HK-2 (cell line): ENCODE results near the gene MME.

Experiments
- DNase-seq: peaks from one replicate; pipeline ENCODE4 v3.0.0-alpha.2; 2018; ENCODE audit not compliant: unreplicated experiment

Gene MME

GRCh38 chr3:155147588-155147987, 67.5 kb downstream of the MME start:
- DNase-seq, result no peak

- no peak for DNase-seq
Observed at GRCh38 chr3:155149494-155149893, 69.4 kb downstream of the MME start.

- no peak for DNase-seq
Observed at GRCh38 chr3:155153242-155154186, 73.4 kb downstream of the MME start.

GRCh38 chr3:155154255-155154654, 74.1 kb downstream of the MME start:
- DNase-seq, result no peak

- DNase-seq, result no peak
Observed at GRCh38 chr3:155158346-155159037, 78.4 kb downstream of the MME start.

- DNase-seq, result no peak
Observed at GRCh38 chr3:155159301-155159700, 79.2 kb downstream of the MME start.

GRCh38 chr3:155161640-155162292, 81.6 kb downstream of the MME start:
- no peak for DNase-seq

GRCh38 chr3:155164306-155164705, 84.2 kb downstream of the MME start:
- DNase-seq, result no peak

GRCh38 chr3:155166441-155166840, 86.3 kb downstream of the MME start:
- DNase-seq, result no peak

GRCh38 chr3:155169197-155169596, 89.1 kb downstream of the MME start:
- no peak for DNase-seq

GRCh38 chr3:155173771-155174170, 93.7 kb downstream of the MME start:
- no peak for DNase-seq

- DNase-seq, result no peak
Observed at GRCh38 chr3:155178810-155179436, 98.8 kb downstream of the MME start.

- no peak for DNase-seq
Observed at GRCh38 chr3:155179437-155179827, 99.3 kb downstream of the MME start.

- DNase-seq, result no peak
Observed at GRCh38 chr3:155179966-155180757, 100.0 kb downstream of the MME start.

- no peak for DNase-seq
Observed at GRCh38 chr3:155182467-155182866, 102.3 kb downstream of the MME start.

GRCh38 chr3:155184011-155184410, 103.9 kb downstream of the MME start:
- no peak for DNase-seq

- DNase-seq, result no peak
Observed at GRCh38 chr3:155185631-155186071, 105.5 kb downstream of the MME start.

- DNase-seq, result no peak
Observed at GRCh38 chr3:155188031-155188430, 107.9 kb downstream of the MME start.

- no peak for DNase-seq
Observed at GRCh38 chr3:155189478-155189877, 109.4 kb downstream of the MME start.

- no peak for DNase-seq
Observed at GRCh38 chr3:155190691-155191090, 110.6 kb downstream of the MME start.
